Stomach (tissue), 4 donors: ENCODE data around the gene OXCT1.

ENCODE experiments used
- EP300 ChIP-seq: sonication (generic); formaldehyde crosslinking; IDR thresholded peaks from one replicate; pipeline ENCODE4 v1.6.1; 2017; ENCODE audit warnings: antibody characterized with exemption
- POLR2AphosphoS5 ChIP-seq, 3 donors: sonication (generic); formaldehyde crosslinking; IDR thresholded peaks; one replicate each; pipeline ENCODE4 v1.6.1; 2016; ENCODE audit warnings: antibody characterized with exemption in 3 of 3
- TF ChIP-seq, protein P1 (sequence below), 7 experiments: fragments of 450-650 bp in 4 of 7; fragments of 200-600 bp in 3 of 7; sonication (generic) in 3 of 7; IDR thresholded peaks; one replicate each; pipeline ENCODE4 v1.5.1; 2016 to 2019; ENCODE audit warnings: antibody characterized with exemption in 7 of 7, control low read depth in 2 of 7, mild to moderate bottlenecking in 1 of 7

DNA sequence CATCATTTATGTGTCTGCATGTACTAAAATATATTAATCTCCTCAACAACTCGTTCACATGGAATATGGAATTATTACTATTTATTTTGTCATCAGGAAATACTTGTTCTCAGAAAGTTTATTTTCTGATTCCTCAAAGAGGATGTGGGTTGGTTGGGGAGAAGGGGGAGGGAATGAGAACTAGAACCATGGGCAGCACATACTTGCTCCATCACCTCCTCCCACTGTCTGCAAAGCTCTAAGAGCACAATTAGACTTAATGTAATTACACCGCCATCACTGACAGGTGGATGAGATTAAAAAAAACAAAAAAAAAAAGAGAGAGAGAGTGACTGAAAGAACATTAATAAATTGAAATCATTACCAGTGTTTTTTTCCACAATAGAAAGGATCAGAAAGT lies 98.2 kb downstream of the OXCT1 start:
- TF ChIP-seq, protein P1, sequence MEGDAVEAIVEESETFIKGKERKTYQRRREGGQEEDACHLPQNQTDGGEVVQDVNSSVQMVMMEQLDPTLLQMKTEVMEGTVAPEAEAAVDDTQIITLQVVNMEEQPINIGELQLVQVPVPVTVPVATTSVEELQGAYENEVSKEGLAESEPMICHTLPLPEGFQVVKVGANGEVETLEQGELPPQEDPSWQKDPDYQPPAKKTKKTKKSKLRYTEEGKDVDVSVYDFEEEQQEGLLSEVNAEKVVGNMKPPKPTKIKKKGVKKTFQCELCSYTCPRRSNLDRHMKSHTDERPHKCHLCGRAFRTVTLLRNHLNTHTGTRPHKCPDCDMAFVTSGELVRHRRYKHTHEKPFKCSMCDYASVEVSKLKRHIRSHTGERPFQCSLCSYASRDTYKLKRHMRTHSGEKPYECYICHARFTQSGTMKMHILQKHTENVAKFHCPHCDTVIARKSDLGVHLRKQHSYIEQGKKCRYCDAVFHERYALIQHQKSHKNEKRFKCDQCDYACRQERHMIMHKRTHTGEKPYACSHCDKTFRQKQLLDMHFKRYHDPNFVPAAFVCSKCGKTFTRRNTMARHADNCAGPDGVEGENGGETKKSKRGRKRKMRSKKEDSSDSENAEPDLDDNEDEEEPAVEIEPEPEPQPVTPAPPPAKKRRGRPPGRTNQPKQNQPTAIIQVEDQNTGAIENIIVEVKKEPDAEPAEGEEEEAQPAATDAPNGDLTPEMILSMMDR (IDR thresholded peaks at IDR 0.05), result no peak
- TF ChIP-seq EP300 (no peak), POLR2AphosphoS5 (IDR thresholded peaks at IDR 0.05) (no peak)
